Mononuclear cell (primary cell): ENCODE measurements around the gene DOCK11. TPM values are rescaled to one million over a fixed set of nuclear protein-coding genes. Genes with fewer than 3 reads are reported as not detected.
"Not testable (repeated sequence)": the region's sequence is repeated elsewhere in the genome, so short reads cannot be mapped to it uniquely, and the experiment has no call there.

ENCODE experiments used
- H3K27me3 ChIP-seq: 2 replicates; pipeline ENCODE4 v1.6.0; 2011; ENCODE audit warnings: low read length, control low read depth; ENCODE audit not compliant: insufficient read depth
- H3K4me1 ChIP-seq: 2 replicates; pipeline ENCODE4 v1.5.1; 2011; ENCODE audit warnings: mild to moderate bottlenecking, low read length, control low read depth; ENCODE audit not compliant: insufficient read depth
- H3K4me3 ChIP-seq: 2 replicates; pipeline ENCODE4 v1.5.1; 2011; ENCODE audit warnings: mild to moderate bottlenecking, low read length, moderate library complexity
- H3K9me3 ChIP-seq: 2 replicates; pipeline ENCODE4 v1.5.1; 2011; ENCODE audit warnings: low read depth, mild to moderate bottlenecking, control low read depth, low read length
- total RNA-seq: library from RNA; depleted of rRNA; stranded (reverse); fragments of >200 nt; gene quantifications from one replicate; pipeline ENCODE4 v1.2.3, GENCODE V29; 2012

DOCK11 gene
- total RNA-seq, 1 donor: 78.7 TPM

DNA sequence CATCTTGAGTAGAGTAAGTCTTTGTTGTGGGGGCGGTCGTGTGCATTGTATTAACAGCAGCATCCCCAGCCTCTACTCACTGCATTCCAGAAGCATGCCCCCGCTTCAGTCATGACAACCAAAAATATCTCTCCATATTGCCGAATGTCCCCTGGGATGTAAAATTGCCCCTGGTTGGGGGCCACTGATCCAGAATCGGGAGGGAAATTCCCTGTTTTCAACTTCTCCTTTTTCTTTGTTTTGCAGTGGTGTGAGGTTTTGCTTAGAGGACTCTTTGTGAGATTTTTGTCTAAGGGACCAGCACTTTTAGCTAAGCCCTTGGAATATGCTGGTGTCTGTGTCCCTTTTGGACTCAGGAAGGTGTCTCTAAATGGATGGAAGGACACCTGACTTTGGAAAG is 228.8 kb downstream of the DOCK11 start:
- no peaks in the 10 kb centered on the region for H3K9me3 ChIP-seq
- H3K4me1 ChIP-seq: peaks cover 76% of the 10 kb centered on the region
- H3K4me3 ChIP-seq: no peak overlapping the region
- H3K27me3 ChIP-seq: no peaks in the 10 kb centered on the region

DNA sequence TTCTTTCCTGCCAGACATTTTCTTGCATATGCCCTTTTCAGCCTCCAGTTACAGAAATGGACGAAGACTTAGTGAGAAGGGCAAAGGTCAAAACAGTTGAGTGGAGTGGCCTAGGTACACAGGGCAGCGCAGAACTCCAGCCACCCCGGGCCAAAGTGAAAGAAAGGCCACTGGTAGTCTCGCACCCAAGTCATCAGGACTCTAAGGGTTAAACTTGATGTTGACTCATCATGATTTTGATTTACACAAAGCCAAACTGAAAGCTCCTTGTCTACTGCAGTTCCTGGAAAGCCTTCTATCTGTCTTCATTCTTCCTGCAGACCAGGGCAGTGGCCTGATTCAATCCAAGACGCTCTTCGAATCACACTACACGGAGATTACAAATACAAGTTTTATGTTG is 229.2 kb downstream of the DOCK11 start:
- Histone ChIP-seq H3K4me1 (peaks cover 78% of the 10 kb centered on the region), H3K4me3 (no peak overlapping the region)

DNA sequence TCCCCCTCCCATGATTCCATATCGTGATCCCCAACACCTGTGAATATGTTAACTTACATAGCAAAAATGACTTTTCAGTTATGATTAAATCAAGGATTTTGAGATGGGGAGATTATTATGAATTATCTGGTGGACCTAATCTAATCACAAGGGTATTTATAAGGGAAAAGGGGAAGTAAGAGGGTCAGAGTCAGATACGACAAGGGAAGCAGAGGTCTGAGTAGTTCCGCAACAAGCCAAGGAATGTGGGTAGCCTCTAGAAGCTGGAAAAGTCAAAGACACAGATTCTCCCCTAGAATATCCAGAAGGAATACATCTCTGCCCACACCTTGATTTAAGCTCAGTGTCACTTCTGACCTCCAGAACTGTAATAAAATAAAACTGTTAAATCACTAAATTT is 230.8 kb downstream of the DOCK11 start:
- Histone ChIP-seq H3K9me3 (no peaks in the 10 kb centered on the region), H3K27me3 (no peaks in the 10 kb centered on the region), H3K4me1 (peaks cover 73% of the 10 kb centered on the region), H3K4me3 (no peak overlapping the region)

More for the DNA sequence above, 229.2 kb downstream of the DOCK11 start:
- no peaks in the 10 kb centered on the region for H3K9me3 ChIP-seq
- no peaks in the 10 kb centered on the region for H3K27me3 ChIP-seq

DNA sequence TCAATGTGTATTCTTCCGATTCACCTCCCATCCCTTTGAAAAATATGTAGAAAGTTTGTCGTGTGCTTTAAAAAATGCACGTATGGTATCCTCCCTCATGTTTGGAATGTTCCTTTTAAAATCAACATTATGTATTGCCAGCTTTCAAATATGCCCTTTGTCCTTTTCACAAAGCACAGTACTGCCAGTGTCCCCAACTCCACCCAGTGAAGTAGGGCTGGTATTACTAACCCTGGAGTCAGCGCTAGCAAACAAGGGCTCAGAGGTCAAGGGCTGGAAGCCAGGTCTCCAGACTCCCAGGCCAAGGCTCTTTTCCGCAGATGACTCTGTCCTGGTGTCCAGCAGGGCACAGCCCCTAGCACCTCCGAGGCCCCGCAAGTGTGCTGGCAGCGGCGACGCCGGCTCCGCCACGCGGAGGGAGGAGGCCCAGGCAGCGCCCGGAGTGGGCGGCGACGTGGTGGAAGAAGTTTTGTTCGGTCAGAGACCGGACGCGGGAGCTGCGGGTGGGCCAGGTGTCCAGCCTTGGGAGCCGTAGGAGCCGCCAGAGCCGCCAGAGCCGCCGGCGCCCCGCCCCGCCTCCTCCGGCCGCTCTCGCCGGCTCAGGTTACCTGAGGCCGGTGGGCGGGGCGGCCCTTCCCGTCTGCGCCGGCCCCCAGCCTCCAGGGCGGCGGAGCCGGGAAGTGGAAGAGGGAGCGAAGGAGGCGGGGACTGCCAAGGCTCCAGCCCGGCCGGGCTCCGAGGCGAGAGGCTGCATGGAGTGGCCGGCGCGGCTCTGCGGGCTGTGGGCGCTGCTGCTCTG is 231.5 kb downstream of the DOCK11 start, which contains the start of gene IL13RA1:
IL13RA1 (plus strand) TSS at position 720 of the 799 bp plus-strand sequence; CDS start at position 753, 33 bp downstream.
- H3K4me1 ChIP-seq: peaks cover 72% of the 10 kb centered on the region
- no peaks in the 10 kb centered on the region for H3K27me3 ChIP-seq
- H3K9me3 ChIP-seq: no peaks in the 10 kb centered on the region
- peak within 1 kb of the TSS; percentile 45 for H3K4me3 ChIP-seq

DNA sequence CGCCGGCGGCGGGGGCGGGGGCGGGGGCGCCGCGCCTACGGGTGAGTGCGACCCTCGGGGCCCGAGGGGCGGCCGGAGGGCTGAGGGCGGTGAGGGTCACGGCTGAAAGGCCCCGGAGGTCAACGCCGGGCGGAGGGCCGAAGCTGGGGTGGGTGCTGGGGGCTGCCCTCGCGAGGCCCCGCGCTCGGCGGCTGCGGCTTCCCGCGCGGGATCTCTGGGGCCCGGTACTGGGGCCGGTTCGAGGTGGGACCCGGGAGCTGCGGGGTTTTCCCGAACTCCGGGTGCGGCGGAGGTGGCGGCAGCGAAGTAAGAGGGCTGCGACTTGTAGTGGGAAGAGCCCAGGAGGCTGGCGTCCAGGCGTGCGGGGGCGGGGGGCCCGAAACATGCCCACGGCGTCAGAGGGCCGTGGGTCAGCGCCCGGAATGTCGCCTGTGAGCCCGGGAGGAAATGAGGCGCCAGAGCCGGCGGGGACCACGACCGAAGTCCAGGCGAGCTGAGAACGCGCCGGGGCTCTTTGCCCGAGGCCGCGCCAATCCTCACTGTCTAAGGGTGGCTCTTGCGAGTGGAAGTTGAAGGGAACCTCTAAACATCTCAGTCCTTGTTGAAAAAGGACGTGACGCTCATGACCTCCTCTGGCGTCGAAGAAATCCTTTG is 232.2 kb downstream of the DOCK11 start:
- H3K4me1 ChIP-seq: peaks cover 71% of the 10 kb centered on the region
- peak overlapping the region; percentile 45 for H3K4me3 ChIP-seq
- H3K27me3 ChIP-seq: no peaks in the 10 kb centered on the region
- no peaks in the 10 kb centered on the region for H3K9me3 ChIP-seq

DNA sequence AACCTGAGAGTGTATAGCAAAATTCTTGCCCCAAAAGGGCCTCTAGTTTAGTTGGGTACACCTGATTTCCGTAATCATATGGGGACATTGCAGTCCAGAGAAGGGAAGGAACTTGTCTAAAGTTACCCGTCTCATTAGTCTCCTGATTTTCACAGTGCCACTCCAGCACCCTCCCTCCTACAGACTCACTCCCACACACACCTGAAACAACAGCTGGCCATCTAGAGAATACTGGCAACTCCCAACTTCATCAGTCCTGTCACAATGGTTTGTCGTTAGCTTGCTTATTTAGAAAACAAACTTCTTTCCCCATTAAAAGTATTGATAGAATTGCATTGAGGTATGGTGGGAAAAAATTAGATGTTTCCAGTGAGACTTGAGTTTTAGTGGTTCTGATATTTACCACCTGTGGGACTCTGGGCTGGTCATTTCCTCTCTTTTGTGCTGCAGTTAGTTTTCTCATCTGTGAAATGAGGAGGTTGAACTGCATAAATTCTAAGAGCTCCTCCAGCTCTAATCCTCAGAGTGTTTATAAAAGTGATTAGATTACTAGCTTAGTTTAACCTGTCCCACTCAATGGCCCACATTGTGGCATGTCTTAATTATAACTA is 233.5 kb downstream of the DOCK11 start:
- no peak overlapping the region for H3K4me3 ChIP-seq
- H3K4me1 ChIP-seq: peaks cover 58% of the 10 kb centered on the region
- H3K9me3 ChIP-seq: no peaks in the 10 kb centered on the region
- no peaks in the 10 kb centered on the region for H3K27me3 ChIP-seq

DNA sequence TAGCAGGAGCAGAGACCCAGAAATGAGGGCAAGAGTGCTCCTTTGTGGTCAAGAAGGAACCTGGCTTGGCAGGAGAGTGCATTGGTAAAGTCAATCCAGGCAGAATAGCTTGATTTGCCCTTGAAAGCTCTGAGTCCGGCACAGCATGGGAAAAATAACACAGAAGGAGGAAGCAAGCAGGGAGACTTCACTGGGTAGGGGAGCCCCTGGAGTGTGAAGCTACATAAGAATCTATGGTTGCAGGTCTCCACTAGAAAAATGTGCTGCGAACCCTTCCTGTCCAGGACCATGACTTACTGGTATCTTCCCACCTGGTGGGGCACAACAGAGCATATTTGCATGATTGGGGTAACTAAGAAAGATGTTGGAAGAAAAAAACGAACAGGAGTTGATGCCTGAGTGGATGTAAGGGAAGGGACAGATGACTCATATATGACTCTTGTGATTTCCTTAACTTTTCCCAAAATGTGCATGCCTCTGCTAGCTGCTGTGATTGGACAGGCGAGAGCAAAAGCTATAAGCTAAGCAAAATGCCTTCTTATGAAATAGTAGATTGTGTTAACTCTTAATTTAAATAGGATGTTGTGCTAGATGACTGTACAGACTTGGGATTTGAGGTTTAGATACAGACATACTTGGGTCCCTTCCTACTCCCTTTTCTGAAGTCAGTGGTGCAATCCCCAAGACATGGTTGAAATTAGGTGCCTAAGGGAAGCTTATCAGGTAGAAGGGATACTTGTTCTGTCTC is 235.1 kb downstream of the DOCK11 start:
- Histone ChIP-seq H3K4me3 (no peak overlapping the region), H3K4me1 (peaks cover 45% of the 10 kb centered on the region), H3K27me3 (no peaks in the 10 kb centered on the region), H3K9me3 (no peaks in the 10 kb centered on the region)

DNA sequence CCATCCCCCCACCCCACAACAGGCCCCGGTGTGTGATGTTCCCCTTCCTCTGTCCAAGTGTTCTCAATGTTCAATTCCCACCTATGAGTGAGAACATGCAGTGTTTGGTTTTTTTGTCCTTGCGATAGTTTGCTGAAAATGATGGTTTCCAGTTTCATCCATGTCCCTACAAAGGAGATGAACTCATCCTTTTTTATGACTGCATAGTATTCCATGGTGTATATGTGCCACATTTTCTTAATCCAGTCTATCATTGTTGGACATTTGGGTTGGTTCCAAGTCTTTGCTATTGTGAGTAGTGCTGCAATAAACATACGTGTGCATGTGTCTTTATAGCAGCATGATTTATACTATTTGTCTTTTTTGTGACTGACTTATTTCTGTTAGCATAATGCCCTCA is 236.9 kb downstream of the DOCK11 start:
- not testable (repeated sequence) for H3K9me3 ChIP-seq, H3K27me3 ChIP-seq, H3K4me3 ChIP-seq
- H3K4me1 ChIP-seq: peaks cover 31% of the 10 kb centered on the region

DNA sequence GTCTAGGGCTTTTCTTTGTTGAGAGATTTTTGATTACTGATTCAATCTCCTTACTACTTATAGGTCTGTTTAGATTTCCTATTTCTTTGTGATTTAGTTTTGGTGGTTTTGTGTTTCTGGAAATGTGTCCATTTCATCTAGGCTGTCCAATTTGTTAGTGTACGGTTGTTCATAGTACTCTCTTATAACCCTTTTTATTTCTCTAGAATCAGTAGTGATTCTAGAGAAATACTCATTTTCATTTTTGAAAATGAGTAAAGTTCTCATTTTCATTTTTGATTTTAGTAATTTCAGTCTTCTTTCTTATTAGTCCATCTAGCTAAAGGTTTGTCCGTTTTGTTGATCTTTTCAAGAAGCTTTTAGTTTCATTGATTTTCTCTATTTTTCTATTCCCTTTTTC is 239.3 kb downstream of the DOCK11 start:
- Histone ChIP-seq H3K27me3 (no peaks in the 10 kb centered on the region), H3K4me3 (no peak overlapping the region), H3K9me3 (no peaks in the 10 kb centered on the region)

More for the DNA sequence above, 239.3 kb downstream of the DOCK11 start:
- peaks cover 13% of the 10 kb centered on the region for H3K4me1 ChIP-seq

Other genes starting within 250 kb of the DOCK11 start
- 22.8 TPM for gene WDR44, start 149.7 kb upstream of the DOCK11 start, total RNA-seq
- gene IL13RA1, start 231.8 kb downstream of the DOCK11 start, total RNA-seq: 39.3 TPM